OCI-LY3 (cell line): ENCODE data around the gene UMAD1.

Experiments used
- CTCF ChIP-seq: fragments of 200-600, 300-600 bp; sonication (generic); IDR thresholded peaks from 2 replicates; pipeline ENCODE4 v1.5.1; 2014; ENCODE audit warnings: antibody characterized with exemption, low read length, low read depth
- EZH2phosphoT487 ChIP-seq: fragments of 200-600 bp; shearing (Covaris generic); IDR thresholded peaks from 2 replicates; pipeline ENCODE4 v1.6.1; 2018; ENCODE audit warnings: antibody characterized with exemption, mixed run types, low read depth

- no peak for TF ChIP-seq CTCF
- no peak for TF ChIP-seq EZH2phosphoT487
Measured at GRCh38 chr7:7718492-7718891, 77.9 kb downstream of the UMAD1 start, which contains the start of gene RPA3.
